Glomerular visceral epithelial cell (primary cell): ENCODE data around the gene MRPL4.
"Not testable (repeated sequence)": the region's sequence is repeated elsewhere in the genome, so short reads cannot be mapped to it uniquely, and the experiment has no call there.

ENCODE experiments used
- DNase-seq: peaks from one replicate; pipeline ENCODE4 v3.0.0-alpha.2; 2016; ENCODE audit errors: extremely low spot score

Gene MRPL4

DNA sequence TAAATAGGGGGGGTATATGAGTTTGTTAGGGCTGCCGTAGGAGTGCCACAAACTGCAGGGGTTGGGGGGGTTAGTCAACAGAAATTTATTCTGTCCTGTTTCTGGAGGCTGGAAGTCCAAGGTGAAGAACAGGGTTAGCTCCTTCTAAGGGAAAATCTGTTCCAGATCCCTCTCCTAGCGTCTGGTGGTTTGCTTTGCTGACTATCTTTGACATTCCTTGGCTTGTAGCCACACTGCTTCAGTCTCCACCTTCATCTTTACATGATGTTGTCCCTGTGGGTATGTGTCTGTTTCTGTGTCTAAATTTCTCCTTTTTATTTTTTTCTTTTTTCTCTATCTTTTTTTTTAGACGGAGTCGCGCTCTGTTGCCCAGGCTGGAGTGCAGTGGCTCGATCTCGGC is 10.8 kb downstream of the MRPL4 start:
- peak; percentile 47 for DNase-seq

GRCh38 chr19:10266706-10267105 is 14.7 kb downstream of the MRPL4 start:
- no peak for DNase-seq

DNA sequence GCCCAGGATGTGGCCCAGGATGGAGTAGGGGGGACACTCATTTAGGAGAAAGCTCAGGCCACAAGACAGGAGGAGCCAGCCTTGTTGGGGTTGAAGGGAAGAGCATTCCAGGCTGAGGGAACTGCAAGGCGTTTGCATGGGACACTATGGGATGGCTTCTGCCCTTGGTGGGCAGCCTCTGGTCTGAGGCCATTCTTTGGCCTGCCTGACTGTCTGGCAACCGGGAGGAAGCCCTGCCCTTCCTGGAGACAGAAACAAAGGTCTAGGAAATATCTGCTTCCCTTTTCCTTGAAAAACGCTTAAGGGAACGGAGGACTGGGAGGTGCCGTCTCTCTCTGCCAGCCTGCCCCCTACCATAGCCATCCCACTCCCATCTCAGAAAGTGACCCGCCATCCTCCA is 16.1 kb downstream of the MRPL4 start:
- DNase-seq, result no peak

- peak; percentile 79 for DNase-seq
Measured at GRCh38 chr19:10269333-10270179, 17.5 kb downstream of the MRPL4 start.

- DNase-seq, result peak; percentile 62
Measured at GRCh38 chr19:10270180-10270615, 18.2 kb downstream of the MRPL4 start.

DNA sequence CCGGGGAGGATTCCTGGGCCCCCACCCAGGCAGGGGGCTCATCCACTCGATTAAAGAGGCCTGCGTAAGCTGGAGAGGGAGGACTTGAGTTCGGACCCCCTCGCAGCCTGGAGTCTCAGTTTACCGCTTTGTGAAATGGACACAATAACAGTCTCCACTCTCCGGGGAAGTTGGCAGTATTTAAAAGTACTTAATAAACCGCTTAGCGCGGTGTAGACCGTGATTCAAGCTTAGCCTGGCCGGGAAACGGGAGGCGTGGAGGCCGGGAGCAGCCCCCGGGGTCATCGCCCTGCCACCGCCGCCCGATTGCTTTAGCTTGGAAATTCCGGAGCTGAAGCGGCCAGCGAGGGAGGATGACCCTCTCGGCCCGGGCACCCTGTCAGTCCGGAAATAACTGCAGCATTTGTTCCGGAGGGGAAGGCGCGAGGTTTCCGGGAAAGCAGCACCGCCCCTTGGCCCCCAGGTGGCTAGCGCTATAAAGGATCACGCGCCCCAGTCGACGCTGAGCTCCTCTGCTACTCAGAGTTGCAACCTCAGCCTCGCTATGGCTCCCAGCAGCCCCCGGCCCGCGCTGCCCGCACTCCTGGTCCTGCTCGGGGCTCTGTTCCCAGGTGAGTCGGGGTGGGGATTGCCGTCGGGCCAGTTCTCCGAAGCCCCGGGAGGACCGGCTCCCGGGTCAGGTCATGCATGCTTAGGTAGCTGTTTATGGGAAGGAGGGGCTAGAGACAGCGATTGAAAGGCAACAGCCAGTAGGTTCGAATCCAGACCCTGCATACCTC is 18.8 kb downstream of the MRPL4 start, which contains the start of gene ICAM1:
TSS of gene ICAM1 (plus strand) at position 505 of the 779 bp plus-strand sequence. CDS start at position 545, 40 bp downstream.
- DNase-seq, result peak; percentile 88

- peak; percentile 47 for DNase-seq
Measured at GRCh38 chr19:10271543-10272086, 19.6 kb downstream of the MRPL4 start.

GRCh38 chr19:10274589-10274988 is 22.6 kb downstream of the MRPL4 start:
- DNase-seq, result no peak

DNA sequence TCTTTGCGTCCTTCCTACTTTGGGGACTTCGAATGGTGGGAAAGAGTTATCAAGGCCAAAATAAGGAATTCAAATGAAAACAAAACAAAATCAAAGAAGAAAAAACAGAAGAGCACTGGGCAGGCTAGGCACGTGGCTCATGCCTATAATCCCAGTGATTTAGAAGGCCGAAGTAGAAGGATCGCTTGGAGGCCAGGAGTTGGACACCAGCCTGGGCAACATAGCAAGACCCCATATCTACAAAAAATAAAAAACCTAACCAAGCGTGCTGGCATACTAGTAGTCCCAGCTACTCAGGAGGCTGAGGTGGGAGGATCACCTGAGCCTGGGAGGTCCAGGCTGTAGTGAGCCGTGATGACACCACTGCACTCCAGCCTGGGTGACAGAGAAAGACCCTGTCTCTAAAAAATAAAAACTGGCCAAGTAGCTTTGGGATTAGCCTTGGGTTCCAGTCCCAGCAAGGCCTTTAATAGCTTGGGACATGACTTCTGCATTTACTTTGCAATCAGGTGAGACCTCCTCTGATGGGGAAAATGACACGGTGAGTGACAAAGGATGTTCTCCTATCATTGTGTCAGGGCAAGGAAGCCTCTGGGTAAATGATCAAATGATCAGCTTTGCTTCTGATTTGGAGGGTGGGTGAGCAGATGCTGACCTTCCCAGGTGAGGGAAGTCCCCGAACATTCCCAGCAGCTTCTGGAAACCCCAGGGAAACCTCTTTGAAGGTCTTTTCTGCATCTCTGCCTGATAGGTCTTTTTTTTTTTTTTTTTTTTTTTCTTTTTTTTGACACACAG is 26.0 kb downstream of the MRPL4 start:
- no peak for DNase-seq

DNA sequence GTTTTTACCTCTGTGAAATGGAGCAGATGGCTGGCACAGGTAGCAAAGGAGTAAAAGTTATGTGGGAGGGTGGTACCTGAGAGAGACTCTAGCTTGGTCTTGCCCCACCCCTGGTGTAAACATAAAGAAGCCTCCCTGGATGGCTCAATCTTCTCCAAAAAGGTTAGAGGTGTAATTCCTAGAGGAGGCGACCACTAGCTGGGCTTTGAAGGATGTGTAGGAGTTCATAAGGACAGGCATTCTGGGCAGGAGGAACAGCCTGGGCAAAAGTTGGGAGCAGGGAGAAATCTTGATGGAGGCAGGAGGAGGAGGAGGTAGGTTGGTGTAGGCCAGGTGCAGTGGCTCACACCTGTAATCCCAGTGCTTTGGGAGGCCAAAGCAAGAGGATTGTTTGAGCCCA is 26.9 kb downstream of the MRPL4 start:
- DNase-seq, result no peak

DNA sequence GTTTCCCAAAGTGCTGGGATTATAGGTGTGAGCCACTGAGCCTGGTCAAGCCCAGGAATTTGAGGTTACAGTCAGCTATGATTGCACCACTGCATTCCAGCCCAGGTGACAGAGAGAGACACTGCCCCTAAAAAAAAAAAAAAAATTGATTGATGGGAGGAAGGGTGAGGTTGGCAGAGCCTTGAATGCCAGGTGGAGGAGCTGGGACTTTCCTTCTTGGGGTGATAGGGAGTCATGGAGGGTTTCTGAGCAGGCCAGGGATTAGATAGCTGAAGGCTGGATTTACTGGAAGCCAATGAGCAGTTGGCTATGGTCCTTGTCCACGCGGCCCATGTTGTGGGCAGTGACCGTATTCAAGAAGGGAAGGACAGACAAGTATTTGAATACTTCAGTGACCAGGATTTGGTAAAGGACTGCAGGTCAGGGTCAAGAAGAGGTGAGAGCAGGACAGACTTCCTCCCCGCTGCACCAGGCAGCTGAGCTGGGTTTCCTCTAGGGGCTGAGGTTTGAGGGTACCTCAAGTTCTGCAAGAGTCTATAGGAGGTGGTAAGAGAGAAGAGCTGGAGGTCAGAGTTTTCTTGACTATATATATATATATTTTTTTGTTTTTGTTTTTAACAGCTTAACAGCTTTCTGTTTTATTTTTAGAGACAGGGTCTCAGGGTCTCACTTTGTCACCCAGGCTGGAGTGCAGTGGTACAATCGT is 27.9 kb downstream of the MRPL4 start:
- no peak for DNase-seq

DNA sequence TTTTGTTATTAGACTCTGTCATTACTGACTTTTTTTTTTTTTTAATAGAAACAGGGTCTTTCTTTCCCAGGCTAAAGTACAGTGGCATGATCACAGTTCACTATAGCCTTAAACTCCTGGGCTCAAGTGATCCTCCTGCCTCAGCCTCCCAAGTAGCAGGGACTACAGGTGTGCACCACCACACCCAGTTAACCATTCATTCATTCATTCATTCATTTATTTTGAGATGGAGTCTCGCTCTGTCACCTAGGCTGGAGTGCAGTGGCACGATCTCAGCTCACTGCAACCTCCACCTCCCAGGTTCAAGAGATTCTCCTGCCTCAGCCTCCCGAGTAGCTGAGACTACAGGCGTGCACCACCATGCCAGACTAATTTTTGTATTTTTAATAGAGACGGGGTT is 30.0 kb downstream of the MRPL4 start:
- not testable (repeated sequence) for DNase-seq

DNA sequence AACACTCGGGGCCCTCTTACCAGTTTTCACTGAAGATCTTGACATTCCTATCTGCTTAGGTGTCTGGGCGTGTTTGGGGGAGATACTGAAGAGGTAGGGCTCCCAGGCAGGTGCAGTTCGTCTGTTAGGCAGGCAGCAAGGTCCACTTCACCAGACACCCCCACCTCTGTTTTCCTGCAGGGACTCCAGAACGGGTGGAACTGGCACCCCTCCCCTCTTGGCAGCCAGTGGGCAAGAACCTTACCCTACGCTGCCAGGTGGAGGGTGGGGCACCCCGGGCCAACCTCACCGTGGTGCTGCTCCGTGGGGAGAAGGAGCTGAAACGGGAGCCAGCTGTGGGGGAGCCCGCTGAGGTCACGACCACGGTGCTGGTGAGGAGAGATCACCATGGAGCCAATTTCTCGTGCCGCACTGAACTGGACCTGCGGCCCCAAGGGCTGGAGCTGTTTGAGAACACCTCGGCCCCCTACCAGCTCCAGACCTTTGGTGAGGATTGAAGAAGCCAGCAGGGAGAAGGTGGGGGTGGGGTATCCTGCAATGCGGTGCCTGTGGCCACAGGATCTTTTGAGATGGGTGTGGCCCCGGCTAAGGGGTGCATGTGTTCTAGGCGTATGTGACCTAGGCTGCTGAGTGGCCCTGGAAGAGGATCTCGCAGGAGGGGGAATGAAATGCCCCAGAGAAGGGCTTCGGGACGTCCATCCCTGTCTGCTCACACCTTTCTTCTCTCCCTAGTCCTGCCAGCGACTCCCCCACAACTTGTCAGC is 31.5 kb downstream of the MRPL4 start:
- DNase-seq, result no peak

DNA sequence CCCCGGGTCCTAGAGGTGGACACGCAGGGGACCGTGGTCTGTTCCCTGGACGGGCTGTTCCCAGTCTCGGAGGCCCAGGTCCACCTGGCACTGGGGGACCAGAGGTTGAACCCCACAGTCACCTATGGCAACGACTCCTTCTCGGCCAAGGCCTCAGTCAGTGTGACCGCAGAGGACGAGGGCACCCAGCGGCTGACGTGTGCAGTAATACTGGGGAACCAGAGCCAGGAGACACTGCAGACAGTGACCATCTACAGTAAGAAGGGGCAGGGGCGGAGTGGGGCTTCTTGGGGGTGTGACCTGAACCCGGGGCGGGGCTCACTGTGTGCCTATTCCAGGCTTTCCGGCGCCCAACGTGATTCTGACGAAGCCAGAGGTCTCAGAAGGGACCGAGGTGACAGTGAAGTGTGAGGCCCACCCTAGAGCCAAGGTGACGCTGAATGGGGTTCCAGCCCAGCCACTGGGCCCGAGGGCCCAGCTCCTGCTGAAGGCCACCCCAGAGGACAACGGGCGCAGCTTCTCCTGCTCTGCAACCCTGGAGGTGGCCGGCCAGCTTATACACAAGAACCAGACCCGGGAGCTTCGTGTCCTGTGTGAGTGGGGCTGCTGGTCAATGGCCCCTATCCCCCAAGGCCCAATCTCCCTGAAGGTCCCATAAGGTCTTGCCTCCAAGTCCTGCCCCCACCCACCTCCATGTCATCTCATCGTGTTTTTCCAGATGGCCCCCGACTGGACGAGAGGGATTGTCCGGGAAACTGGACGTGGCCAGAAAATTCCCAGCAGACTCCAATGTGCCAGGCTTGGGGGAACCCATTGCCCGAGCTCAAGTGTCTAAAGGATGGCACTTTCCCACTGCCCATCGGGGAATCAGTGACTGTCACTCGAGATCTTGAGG is 32.3 kb downstream of the MRPL4 start:
- DNase-seq, result no peak

GRCh38 chr19:10284960-10285278 is 32.9 kb downstream of the MRPL4 start:
- no peak for DNase-seq

DNA sequence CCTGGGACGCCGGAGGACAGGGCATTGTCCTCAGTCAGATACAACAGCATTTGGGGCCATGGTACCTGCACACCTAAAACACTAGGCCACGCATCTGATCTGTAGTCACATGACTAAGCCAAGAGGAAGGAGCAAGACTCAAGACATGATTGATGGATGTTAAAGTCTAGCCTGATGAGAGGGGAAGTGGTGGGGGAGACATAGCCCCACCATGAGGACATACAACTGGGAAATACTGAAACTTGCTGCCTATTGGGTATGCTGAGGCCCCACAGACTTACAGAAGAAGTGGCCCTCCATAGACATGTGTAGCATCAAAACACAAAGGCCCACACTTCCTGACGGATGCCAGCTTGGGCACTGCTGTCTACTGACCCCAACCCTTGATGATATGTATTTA is 33.4 kb downstream of the MRPL4 start:
- DNase-seq, result no peak

DNA sequence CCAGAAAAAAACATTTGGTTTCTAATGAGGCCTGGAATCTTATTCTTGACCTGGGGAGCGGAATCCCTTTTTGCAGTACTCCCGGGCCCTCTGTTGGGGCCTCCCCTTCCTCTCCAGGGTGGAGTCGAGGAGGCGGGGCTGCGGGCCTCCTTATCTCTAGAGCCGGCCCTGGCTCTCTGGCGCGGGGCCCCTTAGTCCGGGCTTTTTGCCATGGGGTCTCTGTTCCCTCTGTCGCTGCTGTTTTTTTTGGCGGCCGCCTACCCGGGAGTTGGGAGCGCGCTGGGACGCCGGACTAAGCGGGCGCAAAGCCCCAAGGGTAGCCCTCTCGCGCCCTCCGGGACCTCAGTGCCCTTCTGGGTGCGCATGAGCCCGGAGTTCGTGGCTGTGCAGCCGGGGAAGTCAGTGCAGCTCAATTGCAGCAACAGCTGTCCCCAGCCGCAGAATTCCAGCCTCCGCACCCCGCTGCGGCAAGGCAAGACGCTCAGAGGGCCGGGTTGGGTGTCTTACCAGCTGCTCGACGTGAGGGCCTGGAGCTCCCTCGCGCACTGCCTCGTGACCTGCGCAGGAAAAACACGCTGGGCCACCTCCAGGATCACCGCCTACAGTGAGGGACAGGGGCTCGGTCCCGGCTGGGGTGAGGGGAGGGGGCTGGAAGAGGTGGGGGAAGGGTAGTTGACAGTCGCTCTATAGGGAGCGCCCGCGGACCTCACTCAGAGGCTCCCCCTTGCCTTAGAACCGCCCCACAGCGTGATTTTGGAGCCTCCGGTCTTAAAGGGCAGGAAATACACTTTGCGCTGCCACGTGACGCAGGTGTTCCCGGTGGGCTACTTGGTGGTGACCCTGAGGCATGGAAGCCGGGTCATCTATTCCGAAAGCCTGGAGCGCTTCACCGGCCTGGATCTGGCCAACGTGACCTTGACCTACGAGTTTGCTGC is 35.1 kb downstream of the MRPL4 start, which contains the start of gene ICAM4:
TSS of gene ICAM4 (plus strand) at position 153 of the 935 bp plus-strand sequence. CDS start at position 211, 58 bp downstream.
- no peak for DNase-seq

- no peak for DNase-seq
Measured at GRCh38 chr19:10288662-10289166, 36.7 kb downstream of the MRPL4 start.
